Right hindlimb (tissue), 1 donor: ENCODE measurements around the gene HGFAC.
A peak's percentile ranks its signal among the peaks of the same experiment; 100 is the strongest.

Experiments used
- DNase-seq: peaks from one replicate; pipeline ENCODE4 v3.0.0-alpha.2; 2018

The HGFAC gene

DNA sequence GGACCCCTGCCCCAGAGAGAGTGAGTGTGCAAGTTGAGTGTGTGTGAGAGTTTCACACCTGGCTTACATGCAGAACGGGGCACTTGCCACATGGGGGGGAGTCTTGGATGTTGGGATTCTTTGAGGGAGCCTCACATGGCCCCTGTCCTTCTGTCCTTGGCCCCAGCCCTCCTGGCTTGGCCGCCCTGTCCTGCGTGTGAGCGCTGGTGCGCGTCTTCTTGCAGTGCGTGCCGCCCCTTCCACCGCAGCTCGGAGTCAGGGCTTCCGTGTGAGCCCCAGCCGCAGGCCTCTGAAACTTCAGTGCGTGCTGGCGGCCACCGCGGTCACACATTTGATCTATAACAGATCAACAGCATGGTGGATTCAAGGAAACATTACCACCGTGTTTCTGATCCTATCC, 30.1 kb upstream of the HGFAC start:
- DNase-seq: peak; percentile 5

DNA sequence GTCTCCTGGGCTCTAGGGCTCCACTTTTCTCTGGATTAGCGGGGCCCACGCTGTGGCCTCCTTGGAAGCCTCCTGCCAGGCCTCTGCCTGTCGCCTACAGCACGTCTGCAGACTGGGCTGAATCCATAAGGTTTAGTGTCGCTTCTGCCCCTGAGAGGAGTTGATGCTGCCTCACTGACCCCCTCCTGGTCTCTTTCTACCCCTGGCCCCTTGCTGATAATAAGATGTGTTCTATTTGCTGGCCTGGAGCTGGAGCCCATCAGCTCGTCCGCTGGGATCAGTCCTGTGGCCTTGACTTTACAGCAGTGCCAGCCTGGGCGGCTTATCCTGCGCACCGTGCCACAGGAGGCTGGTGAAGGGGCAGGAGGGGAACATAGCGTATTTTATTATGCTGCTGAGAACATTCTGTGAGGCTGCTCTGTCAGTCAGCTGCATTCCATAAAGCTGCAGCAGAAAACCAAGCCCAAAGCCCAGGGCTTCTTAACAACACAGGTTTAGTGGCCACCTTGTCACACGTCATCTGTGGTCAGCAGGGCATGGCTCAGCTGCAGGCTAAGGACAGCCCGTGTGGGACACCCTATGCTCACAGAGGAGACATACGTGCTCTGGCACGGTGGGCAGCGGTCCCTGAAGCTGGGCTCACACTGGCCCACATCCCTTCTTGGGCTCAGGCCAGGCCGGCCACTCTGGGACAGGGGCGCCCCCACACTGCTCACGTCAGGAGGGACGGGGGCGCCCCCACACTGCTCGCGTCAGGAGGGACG, 29.3 kb upstream of the HGFAC start:
- DNase-seq: peak; percentile 13

DNA sequence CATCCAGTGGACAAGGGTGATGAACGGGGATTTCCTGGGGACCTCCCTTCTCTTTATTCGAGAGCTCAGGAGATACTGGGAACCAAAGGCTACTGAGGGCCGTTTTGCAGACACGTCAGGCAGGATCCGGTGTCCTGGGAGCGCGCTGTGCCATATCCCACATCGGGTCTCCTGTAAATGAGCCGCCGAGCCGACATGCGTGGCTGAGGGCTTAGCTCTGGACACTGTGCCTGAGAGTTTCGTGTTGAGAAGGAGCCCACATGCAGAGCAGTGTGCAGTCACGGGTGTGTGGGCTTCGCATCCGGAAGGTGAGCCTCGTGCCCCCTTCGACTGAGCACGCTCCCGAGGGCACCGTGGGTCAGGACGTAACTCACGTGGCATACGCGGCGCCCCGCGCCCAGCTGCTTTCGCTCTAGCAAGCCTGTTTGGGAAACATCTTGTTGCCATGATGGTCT, 28.5 kb upstream of the HGFAC start:
- peak; percentile 10 for DNase-seq

DNA sequence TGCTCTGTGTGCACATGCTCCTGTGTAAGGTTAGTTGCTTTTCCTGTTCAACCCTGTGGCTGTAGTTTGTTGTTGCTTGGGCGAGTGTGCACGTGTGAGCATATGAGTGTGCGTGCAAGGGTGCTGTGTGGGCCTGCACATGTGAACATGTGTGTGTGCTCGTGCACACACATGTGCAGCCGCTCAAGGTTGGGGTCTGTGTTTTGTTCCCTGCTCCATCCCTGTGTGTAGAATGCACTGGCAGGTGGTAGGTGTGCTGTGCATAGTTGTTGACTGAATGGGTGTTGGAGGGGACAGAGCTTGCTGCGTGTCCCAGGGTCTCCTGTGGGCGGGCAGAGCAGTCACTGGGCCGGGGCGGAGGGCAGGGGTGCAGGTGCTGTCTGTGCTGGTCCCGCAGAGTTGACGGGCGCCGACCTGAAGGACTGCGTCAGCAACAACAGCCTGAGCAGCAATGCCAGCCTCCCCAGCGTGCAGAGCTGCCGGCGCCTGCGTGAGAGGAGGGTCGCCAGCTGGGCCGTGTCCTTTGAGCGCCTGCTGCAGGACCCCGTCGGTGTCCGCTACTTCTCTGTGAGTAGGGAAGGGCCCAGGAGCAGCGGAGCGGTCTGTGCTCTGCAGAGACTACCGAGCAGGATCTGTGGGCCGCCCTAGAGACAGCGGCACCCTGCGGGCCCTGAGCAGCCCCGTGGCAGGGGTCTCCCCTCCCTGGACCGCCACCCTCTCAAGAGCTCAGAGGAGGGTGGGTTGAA, 27.9 kb upstream of the HGFAC start:
- DNase-seq: peak; percentile 14

DNA sequence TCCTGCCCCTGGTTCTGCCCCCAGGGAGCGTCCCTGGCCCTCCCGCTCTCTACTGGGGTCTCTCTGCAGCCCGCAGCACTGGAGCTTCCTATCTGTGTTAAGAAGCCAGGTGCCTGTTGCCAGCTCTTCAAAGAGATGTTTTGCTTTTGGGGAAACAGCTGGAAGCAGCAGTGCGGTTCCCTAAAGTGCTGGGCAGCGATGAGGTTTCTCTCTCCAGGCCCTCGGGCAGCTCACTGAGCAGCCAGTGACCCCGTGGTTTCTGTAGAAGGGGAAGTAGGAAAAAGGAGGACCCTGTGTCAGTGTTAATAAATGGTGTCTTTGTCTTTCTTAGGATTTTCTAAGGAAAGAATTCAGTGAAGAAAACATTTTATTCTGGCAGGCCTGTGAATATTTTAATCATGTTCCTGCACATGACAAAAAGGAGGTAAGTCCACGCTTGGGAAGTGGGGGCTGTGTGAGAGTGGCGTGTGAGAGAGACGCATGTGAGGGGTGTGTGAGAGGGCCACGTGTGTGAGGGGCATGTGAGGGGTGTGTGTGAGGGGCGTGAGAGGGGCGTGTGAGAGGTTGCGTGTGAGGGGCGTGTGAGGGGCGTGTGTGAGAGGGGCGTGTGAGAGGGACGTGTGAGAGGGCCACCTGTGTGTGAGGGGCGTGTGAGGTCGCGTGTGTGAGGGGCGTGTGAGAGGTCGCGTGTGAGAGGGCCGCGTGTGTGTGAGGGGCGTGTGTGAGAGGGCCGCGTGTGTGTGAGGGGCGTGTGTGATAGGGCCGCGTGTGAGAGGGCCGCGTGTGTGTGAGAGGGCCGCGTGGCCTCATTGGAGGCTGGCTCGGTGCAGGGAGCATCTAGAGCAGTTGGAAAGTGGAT, 27.1 kb upstream of the HGFAC start:
- DNase-seq: peak; percentile 22

DNA sequence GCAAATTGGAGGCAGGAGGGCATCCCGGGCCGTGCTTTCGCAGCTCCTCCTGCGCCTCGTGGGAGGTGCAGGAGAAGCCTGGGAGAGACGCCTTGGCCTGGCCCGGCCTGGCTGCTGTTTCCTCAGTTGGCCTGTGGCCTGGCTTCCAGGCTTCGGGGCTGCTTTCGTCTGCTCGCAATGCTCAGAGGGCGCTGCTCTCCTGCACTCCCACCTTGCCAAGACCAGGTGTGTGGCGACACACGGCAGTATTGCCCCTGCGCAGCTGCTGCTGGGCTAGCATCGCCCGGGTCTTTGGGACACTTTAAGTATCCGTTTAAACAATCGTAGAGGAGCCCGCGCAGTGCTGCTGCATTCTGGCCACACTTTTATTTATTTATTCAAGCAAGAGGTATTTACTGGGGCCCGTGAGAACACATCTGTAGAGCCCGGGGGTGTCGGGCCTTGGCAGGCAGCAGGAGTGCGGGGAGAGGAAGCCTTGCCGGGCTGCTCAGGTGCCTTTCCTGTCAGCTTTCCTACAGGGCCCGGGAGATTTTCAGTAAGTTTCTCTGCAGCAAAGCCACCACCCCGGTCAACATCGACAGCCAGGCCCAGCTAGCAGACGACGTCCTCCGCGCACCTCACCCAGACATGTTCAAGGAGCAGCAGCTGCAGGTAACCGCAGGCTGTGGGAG, 26.2 kb upstream of the HGFAC start:
- DNase-seq: peak; percentile 18

DNA sequence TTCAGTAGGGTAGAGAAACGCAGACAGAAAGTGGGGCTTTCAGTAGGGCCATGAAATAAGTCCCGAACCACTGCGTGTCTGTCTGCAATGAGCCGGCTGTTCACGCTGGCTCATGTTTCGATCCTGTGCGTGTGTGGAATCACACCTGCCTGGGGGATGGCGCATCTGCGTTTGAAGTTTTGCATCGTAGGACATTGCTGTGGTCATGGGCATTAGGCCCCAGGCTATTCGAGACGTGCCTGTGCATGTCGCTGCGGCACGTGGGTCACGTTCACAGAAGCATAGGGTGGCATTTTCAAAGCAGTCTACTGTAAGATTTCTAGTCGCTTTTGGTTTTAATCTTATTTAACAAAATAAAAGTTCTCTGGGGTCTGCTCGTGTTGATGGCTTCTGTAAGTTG, 25.5 kb upstream of the HGFAC start:
- no peak for DNase-seq

DNA sequence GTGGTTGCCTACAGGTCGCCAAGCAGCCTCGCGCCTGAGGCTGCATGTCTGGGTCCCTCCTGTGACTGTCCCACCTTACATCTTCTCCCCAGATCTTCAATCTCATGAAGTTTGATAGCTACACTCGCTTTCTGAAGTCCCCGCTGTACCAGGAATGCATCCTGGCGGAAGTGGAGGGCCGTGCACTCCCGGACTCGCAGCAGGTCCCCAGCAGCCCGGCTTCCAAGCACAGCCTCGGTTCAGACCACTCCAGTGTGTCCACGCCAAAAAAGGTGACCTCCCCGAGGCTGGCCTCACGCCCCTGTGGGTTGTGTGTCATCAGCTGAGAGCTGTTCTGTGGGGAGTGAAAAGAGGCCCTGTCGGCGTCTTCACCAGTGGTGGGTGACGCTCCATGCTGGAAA, 24.9 kb upstream of the HGFAC start:
- DNase-seq: peak; percentile 3

DNA sequence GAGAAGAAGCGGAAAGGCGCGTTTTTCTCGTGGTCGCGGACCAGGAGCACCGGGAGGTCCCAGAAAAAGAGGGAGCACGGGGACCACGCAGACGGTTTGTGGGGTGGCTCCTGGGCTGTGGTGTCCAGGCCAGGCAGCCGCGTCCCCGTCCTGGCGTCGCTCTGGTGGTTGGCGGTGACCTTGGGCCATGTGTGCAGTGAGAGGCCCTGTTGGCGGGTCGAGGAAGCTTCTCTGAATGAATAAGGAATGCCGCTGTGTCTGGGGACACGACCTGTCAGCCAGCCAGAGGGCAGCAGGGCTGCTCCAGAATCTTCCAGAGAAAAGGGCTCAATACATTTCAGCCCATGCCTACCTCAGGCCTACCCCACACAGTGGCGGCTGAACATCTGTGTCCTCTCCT, 24.3 kb upstream of the HGFAC start:
- DNase-seq: peak; percentile 10

DNA sequence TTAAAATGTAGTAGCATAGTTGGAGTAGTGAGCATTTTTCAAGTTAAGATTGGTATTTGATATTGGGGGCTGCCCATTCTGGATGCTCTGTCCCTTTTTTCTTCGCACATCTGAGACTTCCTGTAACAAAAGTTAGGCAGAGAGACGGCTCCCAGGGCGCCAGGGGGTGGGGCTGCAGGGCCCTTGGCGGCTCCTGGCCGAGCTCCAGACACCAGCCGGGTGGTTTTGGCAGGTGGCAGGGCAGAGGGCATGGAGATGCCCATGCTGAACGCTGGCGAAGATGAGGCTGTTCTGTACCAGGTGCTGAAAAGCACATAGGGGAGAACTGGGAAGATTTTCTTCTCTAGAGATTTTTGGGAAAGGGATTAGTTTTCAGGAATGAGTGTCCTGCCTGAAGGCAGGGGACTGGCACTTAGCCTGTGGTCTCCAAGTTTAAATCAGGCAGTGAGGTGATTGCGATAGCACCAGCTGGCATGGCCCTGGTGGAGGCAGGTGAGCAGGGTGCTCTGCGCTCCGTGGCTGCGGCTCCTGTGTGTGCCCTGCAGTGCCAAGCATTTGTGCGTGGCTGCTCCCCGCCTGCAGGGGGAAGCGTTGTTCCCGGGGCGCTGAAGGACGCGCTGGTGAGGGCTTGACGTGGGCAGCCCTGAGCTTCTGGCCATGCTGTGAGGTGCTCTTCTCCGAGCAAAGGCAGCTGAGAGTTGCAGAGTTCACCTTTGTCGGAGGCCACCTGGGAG, 23.6 kb upstream of the HGFAC start:
- DNase-seq: peak; percentile 19

DNA sequence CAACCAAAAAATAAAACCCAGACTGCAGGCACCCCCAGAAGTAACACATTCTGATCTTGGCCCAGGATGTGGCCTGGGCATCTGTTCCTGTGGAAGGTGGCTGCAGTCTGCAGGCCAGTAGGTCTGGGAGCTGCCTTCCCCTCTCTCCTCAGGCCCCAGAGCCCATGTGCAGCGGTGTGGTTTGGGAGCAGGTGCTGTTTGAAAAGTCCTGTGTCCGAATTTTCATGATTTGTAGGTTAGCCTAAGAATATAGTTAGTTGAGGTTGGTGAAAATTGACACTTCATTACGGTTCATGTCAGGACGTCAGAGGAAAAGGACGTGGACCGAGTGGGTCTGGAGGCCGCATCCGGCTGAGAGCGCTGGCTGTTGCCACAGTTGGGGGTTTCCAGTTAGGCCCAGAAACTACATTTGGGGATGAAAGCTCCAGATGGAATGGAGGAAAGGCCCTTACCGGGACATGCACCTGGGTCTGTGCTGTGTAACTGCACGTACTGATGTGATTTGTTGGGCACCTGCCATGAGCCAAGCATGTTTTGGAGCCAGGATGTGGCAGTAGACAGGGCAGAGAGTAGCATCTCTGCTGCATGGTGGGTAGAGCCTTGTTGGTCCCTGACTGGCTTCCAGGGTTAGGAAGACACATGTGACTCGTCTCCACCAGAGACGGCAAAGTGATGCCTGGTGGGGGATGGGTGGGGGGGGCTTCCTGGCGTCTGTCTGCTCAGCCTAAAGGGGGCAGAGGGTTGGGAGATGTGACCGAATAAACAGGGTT, 21.7 kb upstream of the HGFAC start:
- no peak for DNase-seq

DNA sequence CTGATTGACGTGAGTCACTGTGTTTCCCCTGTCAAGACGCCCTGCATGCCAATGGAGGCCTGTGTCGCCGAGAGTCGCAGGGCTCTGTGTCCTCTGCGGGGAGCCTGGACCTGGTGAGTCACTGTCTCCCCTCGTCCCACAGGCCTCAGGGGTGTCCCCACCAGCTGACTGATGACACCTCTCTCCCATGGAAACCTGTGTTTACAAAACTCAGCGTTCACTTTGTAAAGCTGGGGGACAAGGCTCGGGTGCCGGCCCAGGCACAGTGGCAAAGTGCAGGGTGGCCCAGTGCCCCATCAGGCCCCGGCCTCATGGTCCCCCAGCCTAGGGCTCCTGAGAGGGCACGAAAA, 21.2 kb upstream of the HGFAC start:
- no peak for DNase-seq

DNA sequence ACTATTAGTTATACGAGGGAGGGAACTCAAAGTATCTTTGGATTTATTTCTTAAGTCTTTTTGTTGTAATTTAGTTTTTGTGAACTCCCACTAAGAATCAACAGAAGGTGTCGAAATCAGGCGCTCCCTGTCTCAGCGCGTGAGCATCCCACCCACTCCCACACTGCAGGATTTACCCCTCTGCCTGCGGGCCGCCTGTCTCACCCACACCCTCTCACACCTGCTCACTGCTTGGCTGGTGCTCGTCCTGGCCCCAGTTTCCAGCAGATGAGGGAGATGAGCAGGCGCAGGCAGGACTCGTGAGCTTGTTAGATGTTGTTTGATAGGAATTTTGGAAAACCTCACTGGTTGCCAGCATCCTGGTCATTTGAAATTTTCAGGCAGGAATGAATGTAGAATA, 20.8 kb upstream of the HGFAC start:
- DNase-seq: no peak

DNA sequence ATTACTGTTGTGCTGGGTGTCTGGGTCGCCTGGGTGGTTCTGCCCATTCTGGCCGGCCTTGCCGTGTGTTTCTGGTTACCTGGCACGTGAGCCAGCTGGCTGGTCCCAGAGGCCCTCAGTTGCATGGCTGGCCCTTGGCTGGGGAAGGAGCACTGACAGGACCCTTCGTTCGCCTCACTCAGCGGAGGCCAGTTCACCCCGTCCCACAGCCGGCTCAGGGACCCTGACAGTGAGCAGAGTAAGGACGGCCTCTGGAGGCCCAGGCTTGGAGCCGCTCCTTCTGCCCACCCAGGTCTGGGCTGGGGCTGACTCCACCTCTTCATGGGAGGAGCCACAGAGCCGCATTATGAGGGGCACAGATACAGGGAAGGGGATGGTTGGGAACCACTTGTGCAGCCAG, 20.3 kb upstream of the HGFAC start:
- DNase-seq: no peak

DNA sequence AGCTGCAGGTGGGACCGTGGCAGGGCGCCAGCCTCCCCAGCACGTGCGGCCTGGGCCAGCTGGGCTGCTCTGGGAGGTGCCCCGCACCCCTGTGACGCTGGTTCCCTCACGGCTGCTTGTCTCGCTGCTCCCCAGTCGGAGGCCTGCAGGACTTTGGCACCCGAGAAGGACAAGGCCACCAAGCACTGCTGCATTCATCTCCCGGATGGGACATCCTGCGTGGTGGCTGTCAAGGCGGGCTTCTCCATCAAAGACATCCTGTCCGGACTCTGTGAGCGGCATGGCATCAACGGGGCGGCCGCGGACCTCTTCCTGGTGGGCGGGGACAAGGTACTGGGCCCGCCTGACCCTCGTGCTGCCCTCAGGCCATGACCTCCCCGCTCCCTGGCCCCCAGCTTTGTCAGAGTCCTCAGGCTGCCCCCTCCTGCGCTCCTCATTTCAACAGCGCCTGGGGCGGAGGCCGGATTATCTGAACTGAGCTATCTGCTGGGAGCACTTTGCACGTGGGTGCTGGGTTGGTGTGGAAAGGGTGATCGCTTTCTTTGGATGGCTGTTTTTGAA, 19.4 kb upstream of the HGFAC start:
- DNase-seq: no peak

DNA sequence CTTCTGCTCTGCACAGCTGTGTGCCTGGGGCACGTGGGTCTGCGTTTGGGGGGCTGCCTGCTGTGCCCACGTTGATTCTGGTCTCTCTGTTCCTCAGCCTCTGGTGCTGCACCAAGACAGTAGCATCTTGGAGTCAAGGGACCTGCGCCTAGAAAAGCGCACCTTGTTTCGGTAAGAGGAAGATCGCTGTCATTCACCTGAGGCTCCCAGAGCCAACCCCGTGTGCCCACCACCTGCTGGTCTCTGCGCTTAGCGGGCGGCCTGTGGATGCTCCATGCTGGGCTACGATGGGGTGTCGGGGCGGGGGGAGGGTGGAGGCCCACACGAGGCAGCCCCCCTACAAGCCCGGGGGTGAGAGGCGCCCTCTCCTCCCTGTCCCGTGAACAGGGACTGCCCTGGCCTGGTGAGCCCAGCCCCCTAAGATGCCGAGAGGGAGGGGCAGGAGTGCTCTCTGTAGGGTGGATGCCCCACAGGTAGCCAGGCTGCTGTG, 18.9 kb upstream of the HGFAC start:
- DNase-seq: no peak

DNA sequence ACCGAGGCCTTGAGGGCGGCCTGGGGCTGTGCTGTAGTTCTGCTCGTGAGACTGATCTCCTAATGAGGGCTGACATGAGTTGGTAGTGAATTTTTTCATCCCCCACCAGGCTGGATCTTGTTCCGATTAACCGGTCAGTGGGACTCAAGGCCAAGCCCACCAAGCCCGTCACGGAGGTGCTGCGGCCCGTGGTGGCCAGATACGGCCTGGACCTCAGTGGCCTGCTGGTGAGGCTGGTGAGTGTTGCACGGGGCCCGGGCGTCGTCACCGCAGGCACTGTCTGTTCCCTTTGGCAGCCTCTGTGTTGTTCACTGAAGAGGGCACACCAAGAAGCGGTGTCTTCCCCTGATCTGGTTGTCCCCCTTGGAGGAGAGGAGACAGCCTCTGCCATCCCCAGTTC, 18.4 kb upstream of the HGFAC start:
- no peak for DNase-seq

DNA sequence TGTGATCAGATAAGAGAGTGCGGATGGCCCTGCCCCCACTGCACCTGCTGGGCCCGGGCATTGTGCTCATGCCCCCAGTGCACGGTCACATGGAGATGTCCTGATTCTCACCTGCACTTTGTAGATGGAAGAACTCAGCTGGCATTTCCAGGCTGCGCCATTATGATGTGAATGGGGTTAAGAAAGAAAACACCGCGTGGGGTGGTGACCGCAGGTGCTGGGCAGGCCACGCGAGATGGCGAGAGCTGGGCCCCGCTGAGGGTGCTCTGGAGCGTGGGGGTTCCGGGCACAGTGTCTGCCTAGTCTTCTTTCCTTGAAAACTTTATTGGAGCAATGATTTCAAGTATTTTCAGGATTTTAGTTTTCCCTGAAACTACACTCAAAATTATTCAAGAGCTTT, 17.8 kb upstream of the HGFAC start:
- DNase-seq: no peak

DNA sequence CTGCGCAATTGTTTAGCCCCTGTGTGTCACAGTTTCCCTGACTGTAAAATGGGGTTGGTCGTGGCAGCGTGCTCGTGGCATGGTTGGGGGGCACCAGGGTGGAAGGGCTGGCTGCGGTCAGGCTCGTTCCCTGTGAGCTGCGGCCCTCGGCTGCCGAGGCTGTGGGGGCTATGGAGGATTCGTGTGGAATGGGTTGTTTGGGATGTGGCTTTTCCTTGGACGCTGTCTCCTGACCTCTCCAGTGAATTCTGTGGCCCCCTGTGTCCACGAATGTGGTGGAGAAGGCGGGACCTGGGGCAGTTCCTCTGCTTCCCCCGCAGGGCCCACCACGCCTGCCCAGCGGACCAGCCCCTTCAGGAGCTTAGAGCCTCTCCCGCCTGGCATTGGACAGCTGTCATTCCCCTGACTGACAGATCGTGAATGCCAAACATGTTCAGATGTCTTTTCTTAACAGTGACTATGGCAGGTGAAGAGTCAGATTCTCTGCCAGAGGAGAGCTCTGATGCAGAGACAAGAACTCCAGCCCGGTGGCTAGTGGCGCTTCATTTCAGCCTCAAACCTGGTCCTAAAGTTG, 17.2 kb upstream of the HGFAC start:
- no peak for DNase-seq

DNA sequence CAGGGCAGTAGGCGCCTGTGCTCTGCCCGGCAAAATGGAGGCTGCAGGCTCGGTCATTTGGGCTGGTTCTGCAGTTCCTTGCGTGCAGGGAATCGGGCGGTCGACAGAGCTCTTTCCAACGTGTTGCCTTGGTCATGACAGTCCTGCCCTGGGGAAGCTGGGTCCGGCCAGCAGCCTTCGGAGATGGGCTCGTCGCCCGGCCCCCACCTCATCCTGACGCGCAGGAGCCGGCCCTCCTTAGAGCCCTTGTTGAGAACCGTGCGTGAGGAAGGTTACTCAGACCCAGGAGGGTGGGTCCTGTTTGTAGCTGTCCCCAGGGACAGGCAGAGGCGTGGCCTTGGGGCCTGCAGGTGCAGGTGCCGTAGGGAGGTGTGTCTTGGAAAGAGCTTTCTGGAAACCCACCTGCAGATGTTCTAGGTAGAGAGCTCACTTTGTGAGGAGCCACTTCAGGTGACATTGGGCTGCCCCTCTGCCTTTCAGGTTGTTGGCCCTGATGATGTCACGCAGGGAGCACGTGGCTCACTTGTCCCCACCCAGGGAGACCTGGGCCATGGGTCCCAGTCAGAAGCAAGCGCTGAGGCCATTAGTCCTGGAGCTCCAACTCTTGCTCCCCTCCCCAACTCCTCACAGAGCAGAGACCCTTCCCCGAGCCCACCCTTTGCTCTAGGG, 15.2 kb upstream of the HGFAC start:
- DNase-seq: no peak
